Stimulated activated CD8-positive, alpha-beta memory T cell treated with anti-CD3 and anti-CD28 coated beads, Interleukin-7, amount 100 ng/mL, for 4 hours (primary cell): ENCODE measurements around the gene IRAG1.

Experiments
- DNase-seq, 2 donors: peaks; one replicate each; pipeline ENCODE4 v3.0.0-alpha.2; 2020; ENCODE audit warnings: low read depth in 2 of 2

Gene IRAG1, protein sequence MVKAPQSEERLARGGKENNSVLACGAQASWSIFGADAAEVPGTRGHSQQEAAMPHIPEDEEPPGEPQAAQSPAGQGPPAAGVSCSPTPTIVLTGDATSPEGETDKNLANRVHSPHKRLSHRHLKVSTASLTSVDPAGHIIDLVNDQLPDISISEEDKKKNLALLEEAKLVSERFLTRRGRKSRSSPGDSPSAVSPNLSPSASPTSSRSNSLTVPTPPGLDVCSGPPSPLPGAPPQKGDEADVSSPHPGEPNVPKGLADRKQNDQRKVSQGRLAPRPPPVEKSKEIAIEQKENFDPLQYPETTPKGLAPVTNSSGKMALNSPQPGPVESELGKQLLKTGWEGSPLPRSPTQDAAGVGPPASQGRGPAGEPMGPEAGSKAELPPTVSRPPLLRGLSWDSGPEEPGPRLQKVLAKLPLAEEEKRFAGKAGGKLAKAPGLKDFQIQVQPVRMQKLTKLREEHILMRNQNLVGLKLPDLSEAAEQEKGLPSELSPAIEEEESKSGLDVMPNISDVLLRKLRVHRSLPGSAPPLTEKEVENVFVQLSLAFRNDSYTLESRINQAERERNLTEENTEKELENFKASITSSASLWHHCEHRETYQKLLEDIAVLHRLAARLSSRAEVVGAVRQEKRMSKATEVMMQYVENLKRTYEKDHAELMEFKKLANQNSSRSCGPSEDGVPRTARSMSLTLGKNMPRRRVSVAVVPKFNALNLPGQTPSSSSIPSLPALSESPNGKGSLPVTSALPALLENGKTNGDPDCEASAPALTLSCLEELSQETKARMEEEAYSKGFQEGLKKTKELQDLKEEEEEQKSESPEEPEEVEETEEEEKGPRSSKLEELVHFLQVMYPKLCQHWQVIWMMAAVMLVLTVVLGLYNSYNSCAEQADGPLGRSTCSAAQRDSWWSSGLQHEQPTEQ

DNA sequence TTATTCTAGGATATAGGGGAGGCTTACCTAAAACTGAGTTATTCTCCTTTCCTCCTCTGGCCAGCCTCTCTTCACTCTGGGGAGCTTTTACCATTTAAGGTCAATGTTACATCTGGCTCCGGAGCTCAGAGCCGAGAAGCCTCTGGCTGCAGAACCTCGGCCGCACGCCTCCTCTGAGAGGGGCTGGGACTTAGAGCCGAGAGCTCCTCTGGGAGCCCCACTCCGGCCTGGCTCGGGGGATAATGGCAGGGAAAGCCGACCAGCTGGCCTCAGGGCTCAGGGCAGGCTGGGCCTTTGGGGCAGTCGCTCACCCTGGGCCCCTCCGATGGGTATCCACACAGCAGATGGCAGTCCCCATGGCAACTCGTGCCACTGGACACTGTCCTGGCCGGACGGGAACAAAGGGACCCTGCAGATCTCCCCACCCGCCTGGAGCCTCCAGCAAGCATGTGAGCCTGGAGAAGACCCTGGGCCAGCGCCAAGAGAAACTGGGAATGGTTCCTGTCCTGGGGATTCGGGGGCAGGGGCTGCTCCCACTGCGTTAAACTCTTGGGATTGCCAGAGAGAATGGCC, at the start of gene IRAG1:
Gene IRAG1, minus strand, starts transcription at position 247 of the 573 bp plus-strand sequence. Its CDS starts 153 bp downstream, at position 94.
- no peak for DNase-seq

DNA sequence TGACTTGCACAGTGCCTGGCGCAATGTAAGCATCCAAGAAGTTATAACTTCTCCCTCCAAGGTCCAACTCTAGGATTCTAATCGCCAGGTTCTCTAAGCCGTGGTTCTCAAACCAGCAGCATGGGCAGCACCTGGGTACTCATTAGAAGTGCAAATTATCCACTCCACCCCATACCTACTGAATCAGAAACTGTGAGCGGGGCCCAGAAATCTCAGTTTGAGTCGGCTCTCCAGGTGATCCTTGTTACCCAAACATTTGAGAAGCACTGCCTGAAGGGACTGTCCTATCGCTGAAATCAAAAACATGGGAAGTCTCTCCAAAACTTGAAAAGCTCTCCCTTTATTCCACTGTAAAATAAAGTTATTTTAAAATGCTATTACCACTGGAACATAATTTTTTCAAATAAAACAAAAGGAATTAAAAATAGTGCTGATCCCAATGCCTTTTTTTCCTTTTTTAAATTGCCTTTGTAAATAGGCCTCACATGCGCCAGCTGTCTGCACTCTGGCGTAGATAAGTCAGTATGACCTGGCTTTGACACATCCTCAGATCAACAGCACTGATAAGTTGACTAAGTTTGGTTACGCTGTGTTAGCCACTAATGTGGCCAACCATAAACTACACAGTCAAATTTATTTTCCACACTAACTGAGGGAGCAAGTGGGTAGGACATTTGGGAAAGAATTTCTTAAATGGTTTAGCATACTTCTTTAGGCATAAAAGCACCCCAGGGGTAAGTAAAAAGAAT, 49.1 kb upstream of the IRAG1 start:
- peak in 1 of 2 donors; percentile 30 for DNase-seq

DNA sequence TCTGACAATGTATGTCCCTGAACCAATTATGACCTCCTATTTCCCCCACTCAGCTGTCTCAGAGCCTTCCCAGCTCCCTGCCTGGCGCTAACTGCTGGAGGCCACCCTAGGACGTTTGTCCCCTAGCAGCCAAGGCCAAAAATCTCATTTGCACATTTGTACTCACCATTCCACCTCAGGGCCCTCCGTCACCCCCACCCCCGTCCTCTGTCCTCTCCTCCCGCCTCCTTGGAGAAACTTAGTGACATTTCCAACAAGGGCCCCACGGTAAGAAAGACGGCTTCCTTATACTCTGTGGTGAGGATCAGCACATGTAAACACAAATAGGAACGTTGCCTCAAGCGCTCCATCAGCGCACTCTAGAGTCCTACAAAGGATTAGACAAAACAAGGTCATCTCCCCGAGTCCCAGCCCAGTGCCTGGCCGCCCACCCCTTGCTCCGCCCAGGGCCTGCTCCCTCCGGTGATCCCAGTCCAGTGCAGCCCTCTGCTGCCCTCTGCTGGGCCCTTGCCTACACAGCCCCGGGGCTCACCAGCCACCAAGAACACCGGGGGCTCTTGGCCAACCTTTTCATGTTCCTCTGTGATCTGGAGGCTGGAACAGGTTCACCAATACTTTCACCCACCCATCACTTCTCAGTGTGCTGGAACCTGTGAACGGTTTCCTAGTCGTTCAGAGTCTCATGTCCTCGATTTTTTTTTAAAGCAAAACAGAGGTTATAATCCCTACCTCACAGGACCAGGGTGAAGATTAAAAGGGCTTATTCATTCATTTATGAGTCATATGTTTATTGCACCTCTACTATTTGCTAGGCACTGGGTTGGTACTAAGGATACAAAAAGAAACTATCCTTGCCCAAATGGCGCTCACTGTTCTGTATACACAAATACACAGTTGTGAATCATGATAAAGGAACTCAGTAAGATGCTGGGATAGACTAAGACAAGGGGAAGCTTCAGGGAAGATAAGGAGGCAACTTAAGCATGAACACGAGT, 42.2 kb upstream of the IRAG1 start:
- DNase-seq: peak; percentile 65 to 80

DNA sequence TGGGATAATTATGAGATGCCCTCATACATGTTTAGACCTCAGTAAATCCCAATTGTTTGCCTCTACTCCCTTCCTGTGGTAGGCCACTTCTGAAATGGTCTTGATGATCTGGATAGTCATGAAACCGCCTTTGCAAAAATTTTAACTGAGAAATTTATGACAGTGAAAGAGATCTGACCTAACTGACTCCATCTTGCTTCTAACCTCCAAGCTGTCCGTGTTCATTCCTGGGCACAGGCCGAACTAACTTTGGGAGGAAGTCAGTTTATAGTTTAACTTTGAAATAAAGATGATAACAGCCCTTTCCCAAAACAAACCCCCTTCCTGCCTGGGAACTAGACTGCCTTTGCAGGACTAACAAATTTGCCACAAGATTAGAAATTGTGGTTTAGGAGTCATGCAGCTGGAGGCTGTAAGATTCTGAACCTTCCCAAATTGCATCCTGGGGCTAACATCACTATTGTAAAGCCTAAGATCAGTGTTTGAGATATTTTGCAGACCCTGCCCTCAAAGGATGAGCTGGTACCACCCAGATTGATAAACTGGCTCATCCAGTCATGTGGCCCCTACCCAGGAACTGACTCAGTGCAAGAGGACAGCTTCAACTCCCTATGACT, 37.6 kb upstream of the IRAG1 start:
- DNase-seq: no peak

DNA sequence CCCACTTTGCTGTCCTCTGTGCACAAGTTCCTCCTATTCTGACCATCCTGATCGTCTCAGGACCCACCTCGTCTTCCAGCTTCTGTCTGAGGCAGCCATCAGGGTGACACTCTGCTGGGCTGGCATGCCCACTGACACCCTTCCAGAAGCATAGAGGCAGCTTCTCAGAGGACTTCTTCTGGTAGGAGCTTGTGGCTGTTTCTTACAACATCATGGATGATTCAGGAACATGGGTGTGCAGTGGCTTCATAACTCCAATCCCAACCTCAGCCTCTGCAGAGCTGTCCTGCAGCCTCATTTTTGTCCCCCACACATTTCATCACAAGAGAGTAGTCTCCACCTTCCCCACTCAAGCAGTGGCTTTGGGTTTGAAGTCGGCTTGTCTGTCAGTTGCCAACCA, 36.6 kb upstream of the IRAG1 start:
- DNase-seq: no peak

DNA sequence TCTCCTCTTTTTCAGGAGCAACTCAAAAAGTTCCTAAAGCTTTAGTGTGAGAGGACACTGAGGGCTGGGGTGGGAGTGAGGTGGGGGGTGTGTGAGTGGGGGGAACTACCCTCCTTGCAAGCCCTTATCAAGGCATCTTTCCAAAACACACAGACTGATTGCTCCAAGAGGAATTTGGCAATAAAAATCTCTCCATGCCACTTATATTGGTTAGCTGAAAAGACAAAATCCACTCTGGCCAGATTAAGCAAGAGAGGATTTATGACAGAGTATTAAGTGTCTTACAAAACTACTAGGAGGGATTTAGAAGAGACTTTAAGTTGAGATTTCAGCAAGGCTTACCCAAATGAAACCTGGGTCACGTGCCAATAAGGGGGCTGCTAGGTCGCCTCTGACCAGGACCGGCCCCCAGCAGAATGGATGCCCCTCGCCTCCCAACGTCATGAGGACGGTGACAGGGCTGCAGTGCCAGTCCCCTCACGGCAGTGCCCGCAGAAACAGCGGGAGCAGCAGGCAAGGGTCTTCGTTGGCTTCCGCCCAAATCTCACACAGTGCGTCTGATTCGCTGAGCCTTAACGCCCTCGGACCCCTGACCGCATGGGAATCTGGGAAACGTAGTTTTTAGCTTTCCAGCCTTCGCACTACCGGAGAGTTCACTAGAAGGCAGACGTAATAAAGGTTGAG, 35.4 kb upstream of the IRAG1 start:
- DNase-seq: no peak

DNA sequence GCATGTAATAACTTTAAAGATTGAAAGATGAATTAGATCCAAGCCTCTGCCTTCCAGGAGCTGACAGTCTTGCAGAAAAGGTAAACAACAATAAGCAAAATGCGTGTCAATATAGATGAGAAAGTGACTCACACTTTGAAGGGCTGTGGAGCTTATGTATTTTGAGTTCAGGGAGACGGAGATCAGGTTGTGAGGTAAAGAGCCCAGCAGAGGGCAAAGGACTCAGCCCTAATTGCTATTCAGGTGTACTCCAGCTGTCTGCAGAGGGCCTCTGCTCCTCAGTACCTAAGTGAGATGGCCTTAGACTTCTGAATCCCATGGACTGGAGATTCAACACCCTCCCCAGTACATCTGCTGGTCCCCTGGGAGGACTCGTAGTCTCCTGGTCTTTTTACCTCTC, 34.6 kb upstream of the IRAG1 start:
- no peak for DNase-seq

DNA sequence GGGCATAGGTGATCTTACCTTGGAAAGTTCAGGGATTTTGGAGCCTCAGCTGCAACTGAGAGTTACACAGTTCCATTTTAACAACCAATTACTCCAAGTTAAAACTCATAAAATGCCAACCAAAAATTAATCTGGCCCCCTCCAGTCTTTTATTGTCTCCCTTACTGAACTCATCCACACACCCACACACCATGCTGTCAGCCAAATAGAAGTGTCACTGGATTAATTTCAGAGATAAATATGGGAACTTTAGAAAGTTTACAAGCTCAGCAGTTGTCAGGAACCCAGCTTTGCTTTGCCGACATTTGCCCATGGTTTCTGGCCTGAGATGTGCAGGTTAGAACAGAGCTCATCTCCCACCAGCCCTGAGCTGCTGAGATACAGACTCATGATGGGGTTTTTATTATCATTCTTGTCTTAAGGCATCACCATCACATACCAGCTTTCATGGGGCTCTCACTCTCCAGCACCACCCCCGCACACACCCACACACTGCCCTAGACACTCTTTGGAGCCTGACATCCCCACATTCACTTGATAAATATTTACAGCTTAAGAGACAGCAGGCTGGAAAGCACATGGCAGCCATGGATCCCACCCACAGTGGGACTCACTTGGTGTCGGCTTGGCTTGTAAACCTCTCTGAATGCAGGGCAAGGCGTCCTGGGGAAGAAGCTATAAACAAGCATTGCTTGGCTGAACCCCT, 33.7 kb upstream of the IRAG1 start:
- DNase-seq: no peak

DNA sequence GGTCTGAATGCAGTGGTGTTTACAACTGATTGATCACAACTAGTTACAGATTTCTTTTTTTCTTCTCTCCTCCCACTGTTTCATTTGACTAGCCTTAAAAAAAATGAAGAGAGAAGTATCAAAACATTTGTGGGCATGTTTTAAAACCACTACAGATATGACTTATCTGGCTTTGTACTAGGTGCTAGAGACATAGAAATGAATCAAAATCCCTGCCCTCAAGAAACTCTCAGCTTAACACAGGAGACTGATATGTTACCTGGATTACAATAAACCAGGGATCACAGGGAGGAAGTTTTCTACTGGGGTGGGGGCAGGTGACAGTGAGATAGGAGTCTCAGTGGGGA, 32.3 kb upstream of the IRAG1 start:
- DNase-seq: no peak

DNA sequence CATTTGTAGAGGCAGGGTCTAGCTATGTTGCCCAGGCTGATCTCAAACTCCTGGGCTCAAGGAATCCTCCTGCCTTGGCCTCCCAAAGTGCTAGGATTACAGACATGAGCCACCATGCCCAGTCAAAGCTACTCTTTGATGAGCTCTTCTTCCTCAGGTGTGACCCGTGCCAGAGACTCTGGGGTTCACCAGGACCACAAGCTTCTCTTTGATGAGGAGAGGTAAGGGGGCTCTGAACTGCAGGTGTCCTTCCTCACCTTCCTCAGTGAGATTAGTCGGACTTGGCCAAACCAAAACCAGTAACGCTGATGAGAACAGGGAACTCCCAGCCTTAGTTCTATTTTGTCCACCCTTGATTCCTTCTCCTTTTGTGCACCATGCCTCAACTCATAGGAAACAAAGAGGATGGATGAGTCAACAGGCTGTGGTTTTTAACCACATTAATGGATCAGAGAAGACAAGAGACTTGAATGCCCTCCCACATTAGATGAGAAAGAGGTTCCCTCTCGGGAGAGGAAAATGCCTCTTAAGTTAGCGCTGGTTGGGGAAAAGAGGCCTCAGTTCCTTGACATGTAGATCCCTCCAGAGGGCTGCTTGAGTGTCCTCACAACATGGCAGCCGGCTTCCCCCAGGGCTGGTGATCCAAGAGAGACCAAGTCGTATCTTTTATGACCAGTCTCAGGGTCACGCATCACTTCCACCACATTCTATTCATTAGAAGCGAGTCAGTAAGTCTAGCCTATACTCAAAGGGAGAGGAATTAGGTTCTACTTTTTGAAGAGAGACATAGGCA, 31.8 kb upstream of the IRAG1 start:
- DNase-seq: no peak

DNA sequence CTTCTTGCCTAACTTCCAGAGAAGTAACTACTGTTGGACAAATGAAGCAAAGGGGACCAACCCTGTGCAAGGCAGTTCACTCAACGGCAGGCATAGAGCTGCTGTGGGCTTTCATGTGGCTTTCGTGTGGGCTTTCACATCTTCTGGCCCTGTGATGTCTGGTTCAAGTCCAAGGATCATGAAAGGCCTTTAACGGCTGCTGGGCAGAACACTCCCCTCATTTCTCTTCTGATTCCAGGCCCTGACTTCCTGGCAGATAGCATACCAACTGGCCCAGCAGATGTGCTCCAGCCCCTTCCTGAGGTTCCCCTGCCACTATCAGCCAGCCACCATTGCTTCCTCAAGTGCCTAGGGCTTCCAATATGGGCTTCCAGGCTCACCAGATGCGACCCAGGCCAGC, 28.8 kb upstream of the IRAG1 start:
- DNase-seq: no peak

DNA sequence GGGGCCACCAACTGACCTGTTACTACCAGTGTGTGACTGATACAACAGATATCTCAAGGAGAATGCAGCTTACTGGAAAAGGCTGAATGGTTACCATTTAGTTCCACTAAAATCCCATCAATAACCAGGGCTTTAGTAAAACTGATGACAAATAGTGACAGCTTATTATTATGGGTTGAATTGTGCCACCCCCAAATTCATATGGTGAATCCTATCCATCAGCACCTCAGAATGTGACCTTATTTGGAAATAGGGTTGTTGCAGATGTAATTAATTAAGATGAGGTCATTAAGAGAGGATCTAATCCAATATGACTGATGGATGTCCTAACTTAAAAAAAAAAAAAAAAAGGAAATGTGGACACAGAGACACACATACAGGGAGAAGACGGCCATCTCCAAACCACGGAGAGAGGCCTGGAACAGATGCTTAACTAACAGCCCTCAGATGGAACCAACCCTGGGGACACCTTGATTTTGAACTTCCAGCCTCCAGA, 27.4 kb upstream of the IRAG1 start:
- DNase-seq: no peak

DNA sequence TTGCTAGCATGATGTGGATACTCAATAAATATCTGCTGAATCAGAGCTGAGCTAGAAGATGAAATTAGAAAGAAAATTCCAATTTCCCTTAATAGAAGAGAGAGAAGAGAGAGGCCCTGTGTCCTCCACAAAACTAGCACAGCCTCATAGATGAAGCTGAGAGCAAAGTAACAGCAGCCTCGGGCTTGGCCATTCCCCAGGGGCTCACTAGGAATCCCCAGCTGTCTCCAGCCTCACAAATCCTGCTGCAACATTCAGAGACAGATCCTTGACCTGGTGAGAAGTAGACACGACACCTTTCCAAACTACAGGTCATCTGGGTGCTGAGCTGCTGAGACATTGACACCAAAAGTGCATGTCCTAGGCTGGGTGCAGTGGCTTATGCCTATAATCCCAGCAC, 26.1 kb upstream of the IRAG1 start:
- DNase-seq: no peak

DNA sequence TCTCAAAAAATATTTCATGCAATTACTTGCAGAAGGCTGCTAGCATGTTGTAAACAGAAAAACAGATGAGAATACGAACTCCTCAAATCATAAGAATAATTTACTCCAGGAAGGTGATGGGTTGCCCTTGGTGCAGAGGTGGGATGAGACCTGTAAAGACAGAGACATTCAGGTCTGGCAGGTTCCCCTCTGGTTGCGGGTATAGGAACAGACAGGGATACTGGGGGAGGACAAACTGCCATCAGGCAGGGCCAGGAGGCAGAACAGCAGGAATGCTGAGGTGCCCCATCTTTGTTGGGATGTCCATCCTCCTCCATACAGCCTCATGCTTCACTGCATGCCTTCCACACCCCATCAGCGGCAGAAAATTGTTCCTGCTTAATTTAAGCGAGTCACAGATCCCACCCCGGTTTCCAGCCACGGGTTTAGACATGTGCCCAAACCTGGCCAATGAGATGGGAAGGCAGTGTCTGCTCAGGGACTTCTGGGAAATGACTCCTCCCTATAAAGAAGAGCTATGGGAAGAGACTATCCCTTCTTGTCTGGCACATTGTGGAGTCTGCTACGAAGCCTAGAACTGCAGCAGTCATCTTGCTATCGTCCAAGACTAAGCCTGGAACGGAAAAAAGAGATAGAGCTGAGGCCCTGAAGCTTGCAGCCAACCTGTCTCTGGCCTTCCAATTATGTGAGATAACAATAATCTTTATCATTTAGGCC, 23.1 kb upstream of the IRAG1 start:
- no peak for DNase-seq

DNA sequence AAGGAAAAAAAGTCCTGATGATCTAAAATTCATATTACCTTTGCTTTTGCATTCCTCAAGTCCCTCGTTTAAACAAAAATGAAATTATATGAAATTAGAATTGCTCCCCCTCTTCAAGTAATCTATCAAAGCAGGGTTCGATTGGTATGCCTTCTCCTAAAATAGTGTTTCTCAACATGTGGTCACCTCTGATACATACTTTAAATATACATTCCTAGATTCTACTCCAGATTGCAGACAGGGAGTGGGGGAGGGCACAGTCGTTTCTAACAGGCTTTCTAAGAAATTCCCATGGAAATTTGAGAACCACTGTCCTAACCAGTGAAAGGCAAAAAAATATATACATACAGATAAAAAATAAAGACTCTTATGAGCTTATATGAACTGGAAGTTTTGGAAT, 22.6 kb upstream of the IRAG1 start:
- no peak for DNase-seq

DNA sequence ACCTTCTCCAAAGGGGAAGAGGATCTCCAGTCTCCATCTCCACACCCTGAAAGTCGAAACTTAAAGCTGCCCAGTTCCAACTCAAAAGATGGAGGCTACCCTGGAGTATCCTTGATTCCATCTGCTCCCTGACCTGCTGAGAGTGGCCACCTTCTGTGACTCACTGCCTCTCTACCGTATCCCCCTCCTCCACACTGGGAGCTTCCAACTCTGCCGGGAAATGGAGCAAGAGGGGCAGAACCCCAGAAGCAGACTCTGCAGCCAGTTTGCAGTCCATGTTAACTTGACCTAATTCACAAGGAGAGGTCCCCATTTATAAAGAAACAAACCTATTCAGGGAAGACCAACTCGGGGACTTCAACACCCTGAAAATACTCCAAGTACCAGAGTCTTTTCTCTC, 22.0 kb upstream of the IRAG1 start:
- DNase-seq: no peak
